OCI-LY7 (cell line): ENCODE measurements around the gene GMDS. TPM values are rescaled to one million over a fixed set of nuclear protein-coding genes. Genes with fewer than 3 reads are reported as not detected.

Experiments used
- BruUV-seq: library from RNA; stranded (reverse); fragments of 400-500 nt; replicated peaks from 2 replicates; lab custom pipeline; 2021; lab: Mats Ljungman, UMichigan
- CTCF ChIA-PET: fragments of 300-600 bp; sonication (Branson Sonifier 250); formaldehyde crosslinking; loops from one replicate; lab custom pipeline; 2022; ENCODE audit warnings: antibody characterized with exemption; ENCODE audit not compliant: unreplicated experiment; lab: Charles Lee
- POLR2A ChIA-PET: fragments of 300-600 bp; sonication (Branson Sonifier 250); formaldehyde crosslinking; loops from one replicate; lab custom pipeline; 2022; ENCODE audit warnings: antibody characterized with exemption; lab: Charles Lee
- DNase-seq: peaks from one replicate; pipeline ENCODE4 v3.0.0-alpha.2; 2015; ENCODE audit warnings: low spot score
- H2AFZ ChIP-seq: fragments of 200-600 bp; sonication (generic), shearing (Covaris generic); 2 replicates; pipeline ENCODE4 v1.6.1; 2014; ENCODE audit warnings: mild to moderate bottlenecking, antibody characterized with exemption, low read length, moderate library complexity
- H3K27ac ChIP-seq: fragments of 200-600 bp; sonication (generic); 2 replicates; pipeline ENCODE4 v1.5.1; 2014; ENCODE audit warnings: mixed run types, low read depth, mild to moderate bottlenecking, moderate library complexity, low read length, inconsistent platforms; ENCODE audit not compliant: poor library complexity, severe bottlenecking
- H3K36me3 ChIP-seq: fragments of 200-600 bp; sonication (generic); 2 replicates; pipeline ENCODE4 v1.6.1; 2014; ENCODE audit warnings: mild to moderate bottlenecking, antibody characterized with exemption, low read length, moderate library complexity, mixed read lengths; ENCODE audit not compliant: insufficient read depth
- H3K4me1 ChIP-seq: fragments of 200-600 bp; sonication (generic); 2 replicates; pipeline ENCODE4 v1.5.1; 2014; ENCODE audit warnings: mild to moderate bottlenecking, low read length; ENCODE audit not compliant: insufficient read depth, poor library complexity, severe bottlenecking
- H3K4me2 ChIP-seq: fragments of 200-600 bp; sonication (generic); 2 replicates; pipeline ENCODE4 v1.6.1; 2014; ENCODE audit warnings: mild to moderate bottlenecking, low read length
- H3K4me3 ChIP-seq: fragments of 200-600 bp; sonication (generic); 2 replicates; pipeline ENCODE4 v1.5.1; 2014; ENCODE audit warnings: mild to moderate bottlenecking, low read depth, low read length; ENCODE audit not compliant: poor library complexity, severe bottlenecking
- H3K79me2 ChIP-seq: fragments of 200-600 bp; sonication (generic); 2 replicates; pipeline ENCODE4 v1.6.1; 2016; ENCODE audit warnings: low read depth, mild to moderate bottlenecking, low read length, moderate library complexity, mixed read lengths; ENCODE audit not compliant: insufficient read depth
- H3K9me2 ChIP-seq: fragments of 200-600 bp; sonication (generic); 2 replicates; pipeline ENCODE4 v1.6.1; 2016; ENCODE audit warnings: mild to moderate bottlenecking, low read length, mixed read lengths; ENCODE audit not compliant: insufficient read depth
- H3K9me3 ChIP-seq: fragments of 200-600 bp; sonication (generic); 2 replicates; pipeline ENCODE4 v1.6.1; 2014; ENCODE audit warnings: mild to moderate bottlenecking, mixed run types, low read length, mixed read lengths
- H4K20me1 ChIP-seq: fragments of 200-600 bp; sonication (generic); 2 replicates; pipeline ENCODE4 v1.6.1; 2014; ENCODE audit warnings: mild to moderate bottlenecking, antibody characterized with exemption, low read length, moderate library complexity, mixed read lengths; ENCODE audit not compliant: insufficient read depth
- EZH2phosphoT487 ChIP-seq: fragments of 200-600 bp; sonication (generic); IDR thresholded peaks from 2 replicates; pipeline ENCODE4 v1.6.1; 2018; ENCODE audit warnings: low read depth, borderline replicate concordance, mild to moderate bottlenecking, mixed run types, antibody characterized with exemption, low read length, moderate library complexity, mixed read lengths
- intact Hi-C: fragments of 100-400 bp; cut with micrococcal nuclease; formaldehyde crosslinking; loops from one replicate; pipeline ENCODE4 v1.10.0; 2022; ENCODE audit not compliant: unreplicated experiment
- total RNA-seq, 2 experiments: library from RNA; depleted of rRNA in 1 of 2; stranded (reverse); fragments of >200 nt in 1 of 2; shearing (Covaris generic) in 1 of 2; gene quantifications; 2 replicates each; pipeline ENCODE4 v1.2.3, GENCODE V29; 2014 to 2022
- TF ChIP-seq, protein P1 (sequence below): fragments of 200-600 bp; sonication (generic); conservative IDR thresholded peaks from 2 replicates; pipeline ENCODE4 v1.5.1; 2014; ENCODE audit warnings: mild to moderate bottlenecking, antibody characterized with exemption, low read length, moderate library complexity, mixed read lengths

GMDS gene
- total RNA-seq, 2 experiments from 2014 or later: 9.9 to 26.8 TPM

DNA sequence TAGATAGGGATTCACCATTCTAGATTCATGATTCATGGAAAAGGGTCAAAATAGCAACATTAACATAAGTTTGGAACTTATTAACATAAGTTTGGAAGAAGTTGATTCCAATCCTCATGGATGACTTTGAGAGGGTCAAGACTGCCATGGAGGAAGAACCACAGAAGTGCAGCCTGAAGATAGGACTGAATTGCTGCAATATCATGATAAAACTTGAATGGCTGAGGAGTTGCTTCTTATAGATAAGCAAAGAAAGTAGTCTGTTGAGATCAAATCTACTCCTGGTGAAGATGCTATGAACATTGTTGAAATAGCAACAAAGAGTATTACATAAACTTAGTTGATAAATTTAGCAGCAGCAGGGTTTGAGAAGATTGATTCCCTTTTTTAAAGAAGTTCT is 62.2 kb downstream of the GMDS start:
- BruUV-seq: no TSS peak
- intact Hi-C loops: no loop called here

DNA sequence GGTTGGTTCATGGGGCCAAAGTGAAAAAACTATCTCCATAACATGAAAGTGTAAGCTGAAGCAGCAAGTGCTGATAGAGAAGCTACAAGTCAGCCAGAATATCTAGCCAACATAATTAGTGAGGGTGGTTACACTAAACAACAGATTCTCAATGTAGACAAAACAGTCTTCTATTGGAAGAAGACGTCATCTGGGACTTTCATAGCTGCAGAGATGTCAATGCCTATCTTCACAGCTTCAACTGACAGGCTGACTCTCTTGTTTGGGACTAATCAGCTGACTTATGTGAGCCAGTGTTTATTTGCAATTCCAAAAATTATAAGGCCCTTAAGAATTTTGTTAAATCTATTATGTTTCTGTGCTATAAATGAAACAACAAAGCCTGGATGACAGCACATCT is 63.2 kb downstream of the GMDS start:
- Histone ChIP-seq H3K4me3 (no peak overlapping the region), H3K9me3 (0 out of 2 replicates have a peak, but pooled peaks cover 4% of the 10 kb centered on the region), H3K27ac (no peak overlapping the region), H4K20me1 (no peaks in the 10 kb centered on the region), H3K4me2 (no peak overlapping the region), H3K9me2 (no peaks in the 10 kb centered on the region), H3K36me3 (no peaks in the 10 kb centered on the region), H3K4me1 (no peaks in the 10 kb centered on the region), H2AFZ (no peak overlapping the region), H3K79me2 (no peaks in the 10 kb centered on the region)
- DNase-seq: no peak
- CTCF ChIA-PET: no interaction called here
- no TSS peak for BruUV-seq
- POLR2A ChIA-PET: interaction anchor here (0.6 kb wide), 1 partner anchor 68 kb away, joined by 3 read pairs; no protein-coding TSS in a partner anchor
- no peak for TF ChIP-seq EZH2phosphoT487
- TF ChIP-seq, protein P1, sequence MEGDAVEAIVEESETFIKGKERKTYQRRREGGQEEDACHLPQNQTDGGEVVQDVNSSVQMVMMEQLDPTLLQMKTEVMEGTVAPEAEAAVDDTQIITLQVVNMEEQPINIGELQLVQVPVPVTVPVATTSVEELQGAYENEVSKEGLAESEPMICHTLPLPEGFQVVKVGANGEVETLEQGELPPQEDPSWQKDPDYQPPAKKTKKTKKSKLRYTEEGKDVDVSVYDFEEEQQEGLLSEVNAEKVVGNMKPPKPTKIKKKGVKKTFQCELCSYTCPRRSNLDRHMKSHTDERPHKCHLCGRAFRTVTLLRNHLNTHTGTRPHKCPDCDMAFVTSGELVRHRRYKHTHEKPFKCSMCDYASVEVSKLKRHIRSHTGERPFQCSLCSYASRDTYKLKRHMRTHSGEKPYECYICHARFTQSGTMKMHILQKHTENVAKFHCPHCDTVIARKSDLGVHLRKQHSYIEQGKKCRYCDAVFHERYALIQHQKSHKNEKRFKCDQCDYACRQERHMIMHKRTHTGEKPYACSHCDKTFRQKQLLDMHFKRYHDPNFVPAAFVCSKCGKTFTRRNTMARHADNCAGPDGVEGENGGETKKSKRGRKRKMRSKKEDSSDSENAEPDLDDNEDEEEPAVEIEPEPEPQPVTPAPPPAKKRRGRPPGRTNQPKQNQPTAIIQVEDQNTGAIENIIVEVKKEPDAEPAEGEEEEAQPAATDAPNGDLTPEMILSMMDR: no peak
- intact Hi-C loops: no loop called here

More for the DNA sequence above, 62.2 kb downstream of the GMDS start:
- no peak for TF ChIP-seq EZH2phosphoT487
- TF ChIP-seq, protein P1: no peak
- H3K4me3 ChIP-seq: no peak overlapping the region
- POLR2A ChIA-PET: no interaction called here
- no peaks in the 10 kb centered on the region for H3K9me2 ChIP-seq
- no peak for DNase-seq
- no peaks in the 10 kb centered on the region for H3K79me2 ChIP-seq
- H3K36me3 ChIP-seq: no peaks in the 10 kb centered on the region
- no peak overlapping the region for H2AFZ ChIP-seq
- no peak overlapping the region for H3K4me2 ChIP-seq
- CTCF ChIA-PET: no interaction called here
- no peaks in the 10 kb centered on the region for H4K20me1 ChIP-seq
- no peaks in the 10 kb centered on the region for H3K4me1 ChIP-seq
- no peaks in the 10 kb centered on the region for H3K9me3 ChIP-seq
- no peak overlapping the region for H3K27ac ChIP-seq

DNA sequence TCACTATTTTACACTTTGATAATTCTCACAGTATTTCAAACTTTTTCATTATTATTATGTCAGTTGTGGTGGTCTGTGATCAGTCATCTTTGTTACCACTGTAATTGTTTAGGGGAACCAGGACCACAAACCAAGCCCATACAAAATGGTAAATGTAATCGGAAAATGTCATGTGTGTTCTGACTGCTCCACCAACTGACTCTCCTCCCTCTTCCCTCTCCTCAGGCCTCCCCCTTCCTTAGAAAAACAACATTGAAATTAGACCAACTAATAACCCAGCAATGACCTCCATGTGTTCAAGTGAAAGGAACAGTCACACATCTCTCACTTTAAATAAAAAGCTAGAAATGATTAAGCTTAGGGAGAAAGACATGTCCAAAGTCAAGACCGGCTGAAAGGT is 63.8 kb downstream of the GMDS start:
- Histone ChIP-seq H3K36me3 (no peaks in the 10 kb centered on the region), H3K4me1 (no peaks in the 10 kb centered on the region), H3K9me3 (0 out of 2 replicates have a peak, but pooled peaks cover 4% of the 10 kb centered on the region), H2AFZ (no peak overlapping the region), H3K9me2 (no peaks in the 10 kb centered on the region), H3K79me2 (no peaks in the 10 kb centered on the region), H3K27ac (no peak overlapping the region), H4K20me1 (no peaks in the 10 kb centered on the region), H3K4me3 (no peak overlapping the region), H3K4me2 (no peak overlapping the region)
- intact Hi-C loops: no loop called here
- DNase-seq: no peak
- CTCF ChIA-PET: no interaction called here
- POLR2A ChIA-PET: no interaction called here
- BruUV-seq: no TSS peak
- no peak for TF ChIP-seq EZH2phosphoT487
- TF ChIP-seq, protein P1: no peak
